Smooth muscle cell (in vitro differentiated cells): ENCODE measurements around the gene VWC2L. TPM values are rescaled to one million over a fixed set of nuclear protein-coding genes. Genes with fewer than 3 reads are reported as not detected.

Experiments used
- DNase-seq: peaks from one replicate; lab custom pipeline; 2025; ENCODE audit not compliant: unreplicated experiment; lab: John Stamatoyannopoulos, UW
- H2AFZ ChIP-seq: fragments of 200-600 bp; sonication (generic); 2 replicates; pipeline ENCODE4 v1.6.0; 2016; ENCODE audit warnings: antibody characterized with exemption, low read depth, mild to moderate bottlenecking
- H3F3A ChIP-seq: fragments of 200-600 bp; sonication (generic); 2 replicates; pipeline ENCODE4 v1.6.0; 2017; ENCODE audit warnings: antibody characterized with exemption, low read depth
- H3K27ac ChIP-seq: fragments of 200-600 bp; sonication (generic); 2 replicates; pipeline ENCODE4 v1.5.1; 2016; ENCODE audit warnings: low read depth, mild to moderate bottlenecking
- H3K27me3 ChIP-seq: fragments of 200-600 bp; sonication (generic); 2 replicates; pipeline ENCODE4 v1.6.1; 2016; ENCODE audit warnings: low read depth, mild to moderate bottlenecking
- H3K36me3 ChIP-seq: fragments of 200-600 bp; sonication (generic); 2 replicates; pipeline ENCODE4 v1.5.1; 2016; ENCODE audit warnings: low read depth
- H3K4me1 ChIP-seq: fragments of 200-600 bp; sonication (generic); 2 replicates; pipeline ENCODE4 v1.5.1; 2016; ENCODE audit warnings: low read depth
- H3K4me2 ChIP-seq: fragments of 200-600 bp; sonication (generic); 2 replicates; pipeline ENCODE4 v1.6.0; 2016; ENCODE audit warnings: mild to moderate bottlenecking
- H3K4me3 ChIP-seq: fragments of 200-600 bp; sonication (generic); 2 replicates; pipeline ENCODE4 v1.5.1; 2016; ENCODE audit warnings: mild to moderate bottlenecking
- H3K79me2 ChIP-seq: fragments of 200-600 bp; sonication (generic); 2 replicates; pipeline ENCODE4 v1.6.0; 2016; ENCODE audit warnings: low read depth, mild to moderate bottlenecking
- H3K9ac ChIP-seq: fragments of 200-600 bp; sonication (generic); 2 replicates; pipeline ENCODE4 v1.6.0; 2016; ENCODE audit warnings: low read depth
- H3K9me3 ChIP-seq: fragments of 200-600 bp; sonication (generic); replicated peaks from 2 replicates; pipeline ENCODE4 v1.5.1; 2016; ENCODE audit warnings: low read depth
- H4K20me1 ChIP-seq: fragments of 200-600 bp; sonication (generic); 2 replicates; pipeline ENCODE4 v1.6.0; 2016; ENCODE audit warnings: low read depth
- CTCF ChIP-seq: fragments of 200-600 bp; sonication (generic); IDR thresholded peaks from 2 replicates; pipeline ENCODE4 v1.5.1; 2017; ENCODE audit warnings: borderline replicate concordance, mild to moderate bottlenecking, antibody characterized with exemption; ENCODE audit not compliant: insufficient read depth, poor library complexity, severe bottlenecking
- WGBS: methylation state at CpG from one replicate; pipeline ENCODE4 v1.1.7; 2016; ENCODE audit warnings: low lambda C conversion rate; 5-methylcytosine and 5-hydroxymethylcytosine counted together
- polyA plus RNA-seq: library from polyadenylated mRNA; unstranded; fragments of >200 nt; fragmentation: Nextera tagmentation; extraction: Ambion mirVana; gene quantifications from 2 replicates; pipeline ENCODE4 v1.2.1, GENCODE V29; 2016
- total RNA-seq: library from RNA; depleted of rRNA; stranded (reverse); fragments of >200 nt; gene quantifications from 2 replicates; pipeline ENCODE4 v1.2.3, GENCODE V29; 2014

VWC2L gene
- total and polyA plus RNA-seq, 2 experiments from 2014 or later: not detected

GRCh38 chr2:214601852-214602633, 191.2 kb downstream of the VWC2L start:
- Histone ChIP-seq H3F3A (no peaks in the 10 kb centered on the region), H4K20me1 (no peaks in the 10 kb centered on the region), H3K4me1 (no peaks in the 10 kb centered on the region), H3K9ac (no peak overlapping the region), H3K9me3 (no peaks in the 10 kb centered on the region), H3K36me3 (no peaks in the 10 kb centered on the region), H3K27ac (no peak overlapping the region), H3K79me2 (no peaks in the 10 kb centered on the region), H3K4me2 (no peak overlapping the region), H3K27me3 (no peaks in the 10 kb centered on the region), H2AFZ (no peak overlapping the region), H3K4me3 (no peak overlapping the region)
- TF ChIP-seq CTCF: no peak
- no peak for DNase-seq
- 91% methylated on average over 2 of the region's 2 CpGs for WGBS

DNA sequence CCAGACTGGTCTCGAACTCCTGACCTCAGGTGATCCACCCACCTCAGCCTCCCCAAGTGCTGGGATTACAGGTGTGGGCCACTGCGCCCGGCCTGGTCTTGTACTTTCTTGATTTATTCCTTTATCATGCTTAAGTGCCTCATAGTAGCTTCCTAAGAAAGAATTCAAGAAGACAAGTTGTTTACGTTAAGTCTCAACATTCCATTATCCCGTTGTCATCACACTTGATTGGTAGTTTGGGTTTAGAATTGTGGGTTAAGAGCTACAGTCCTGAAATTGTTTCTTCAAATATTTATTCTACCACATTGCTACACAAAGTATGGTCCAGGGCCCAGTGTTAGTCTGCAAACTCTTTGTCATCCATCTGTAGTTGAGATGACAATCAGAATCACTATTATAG, 194.0 kb downstream of the VWC2L start:
- no peak overlapping the region for H3K4me3 ChIP-seq
- no peak overlapping the region for H3K4me2 ChIP-seq
- no peak overlapping the region for H3K27ac ChIP-seq
- DNase-seq: no peak
- H3K79me2 ChIP-seq: no peaks in the 10 kb centered on the region
- H2AFZ ChIP-seq: no peak overlapping the region
- no peaks in the 10 kb centered on the region for H3K4me1 ChIP-seq
- TF ChIP-seq CTCF: no peak
- no peaks in the 10 kb centered on the region for H3K36me3 ChIP-seq
- no peaks in the 10 kb centered on the region for H4K20me1 ChIP-seq
- no peaks in the 10 kb centered on the region for H3K9me3 ChIP-seq
- 53% methylated on average over 5 of the region's 5 CpGs for WGBS
- H3K27me3 ChIP-seq: no peaks in the 10 kb centered on the region
- no peak overlapping the region for H3K9ac ChIP-seq
- no peaks in the 10 kb centered on the region for H3F3A ChIP-seq

GRCh38 chr2:214607051-214607450, 196.2 kb downstream of the VWC2L start:
- H3F3A ChIP-seq: no peaks in the 10 kb centered on the region
- no peak for DNase-seq
- no peak overlapping the region for H3K27ac ChIP-seq
- H3K9me3 ChIP-seq: no peaks in the 10 kb centered on the region
- H3K79me2 ChIP-seq: no peaks in the 10 kb centered on the region
- no peak for TF ChIP-seq CTCF
- H3K4me1 ChIP-seq: no peaks in the 10 kb centered on the region
- H3K27me3 ChIP-seq: no peaks in the 10 kb centered on the region
- H3K9ac ChIP-seq: no peak overlapping the region
- no peak overlapping the region for H3K4me3 ChIP-seq
- H3K4me2 ChIP-seq: no peak overlapping the region
- no peaks in the 10 kb centered on the region for H3K36me3 ChIP-seq
- 90% methylated on average over 4 of the region's 4 CpGs for WGBS
- H2AFZ ChIP-seq: no peak overlapping the region
- no peaks in the 10 kb centered on the region for H4K20me1 ChIP-seq

DNA sequence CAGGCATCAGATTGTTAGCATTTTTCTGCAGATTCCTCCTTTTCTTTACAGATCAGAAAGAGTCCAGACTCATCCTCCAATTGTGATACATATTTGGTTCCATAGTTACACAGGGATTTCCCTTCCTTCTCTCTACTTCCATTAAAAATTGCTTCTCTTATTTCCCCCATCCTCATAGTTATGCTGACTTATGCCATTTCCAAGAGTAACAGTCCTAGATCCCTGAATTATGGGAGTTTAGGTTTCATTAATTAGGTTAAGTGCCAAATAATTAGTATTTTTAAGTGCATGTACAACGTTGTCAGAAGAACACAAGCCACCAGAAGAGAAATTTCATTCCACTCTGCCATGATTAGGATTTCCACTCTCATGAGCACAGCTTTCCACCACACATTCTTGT, 200.2 kb downstream of the VWC2L start:
- no peaks in the 10 kb centered on the region for H3K9me3 ChIP-seq
- no peak overlapping the region for H3K27ac ChIP-seq
- WGBS: 76% methylated on average over 1 of the region's 1 CpG
- H3K27me3 ChIP-seq: no peaks in the 10 kb centered on the region
- TF ChIP-seq CTCF: no peak
- H3K4me1 ChIP-seq: no peaks in the 10 kb centered on the region
- H3K4me2 ChIP-seq: no peak overlapping the region
- H3K79me2 ChIP-seq: no peaks in the 10 kb centered on the region
- H2AFZ ChIP-seq: no peak overlapping the region
- no peaks in the 10 kb centered on the region for H4K20me1 ChIP-seq
- H3K36me3 ChIP-seq: no peaks in the 10 kb centered on the region
- H3F3A ChIP-seq: no peaks in the 10 kb centered on the region
- no peak overlapping the region for H3K9ac ChIP-seq
- no peak overlapping the region for H3K4me3 ChIP-seq
- no peak for DNase-seq
